Measurements from ENCODE around the gene LTBP2. TPM values are rescaled to one million over a fixed set of nuclear protein-coding genes. Genes with fewer than 3 reads are reported as not detected.

LTBP2 gene
- total and polyA plus RNA-seq, 2 experiments from 2014 or later = 73.5 to 456 TPM

GRCh38 chr14:74547331-74547927 is 64.6 kb downstream of the LTBP2 start:
- Histone ChIP-seq H4K20me1 (ENCODE audit: insufficient read depth) (no peaks in the 10 kb centered on the region), H3F3A (ENCODE audit: insufficient read depth) (peaks cover 26% of the 10 kb centered on the region), H3K27me3 (replicated peaks; ENCODE audit: insufficient read depth) (no peaks in the 10 kb centered on the region), H3K4me2 (ENCODE audit: unreplicated experiment) (no peak overlapping the region), H2AFZ (no peak overlapping the region), H3K79me2 (ENCODE audit: insufficient read depth) (no peaks in the 10 kb centered on the region; the same call in 1 of the 2 replicates), H3K9me2 (ENCODE audit: insufficient read depth) (no peaks in the 10 kb centered on the region), H3K4me3 (no peak overlapping the region), H3K4me1 (ENCODE audit: insufficient read depth) (peaks cover 26% of the 10 kb centered on the region), H3K36me3 (ENCODE audit: low read depth) (peaks cover 20% of the 10 kb centered on the region; the same call in 1 of the 2 replicates), H3K9me3 (ENCODE audit: low read depth) (no peaks in the 10 kb centered on the region), H3K9ac (no peak overlapping the region), H3K27ac (no peak overlapping the region)
- no peak for DNase-seq
- WGBS, 2 experiments (ENCODE audit: low coverage in 1 of 2, low lambda C conversion rate in 2 of 2, missing lambda C conversion rate in 2 of 2) = 98 to 99% methylated on average over 5 of the region's 5 CpGs
- no peak for TF ChIP-seq EZH2 (IDR thresholded peaks at IDR 0.05; ENCODE audit: insufficient read depth, poor library complexity, severe bottlenecking)
- in situ Hi-C loops (cut with MboI) = no loop called here

DNA sequence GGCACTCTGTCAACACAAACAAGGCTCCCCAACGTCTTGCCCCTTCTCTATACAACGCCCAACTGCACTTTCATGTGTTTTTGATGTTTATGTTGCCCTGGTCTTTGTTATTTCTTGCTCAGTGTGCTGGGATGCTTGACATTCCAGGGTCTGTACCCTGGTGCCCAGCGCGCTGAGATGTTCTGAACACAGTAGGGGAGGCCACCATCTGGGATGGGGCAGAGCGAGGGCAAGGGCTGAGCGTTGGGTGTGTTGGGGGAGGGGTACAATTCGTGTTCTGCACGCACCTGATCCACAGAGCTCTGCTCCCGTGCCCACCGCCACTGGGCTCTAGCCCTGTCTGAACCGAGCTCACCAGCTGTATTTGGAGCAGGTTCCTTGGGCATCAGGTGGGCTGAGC is 65.6 kb downstream of the LTBP2 start:
- no peak overlapping the region for H3K9ac ChIP-seq
- H3K27ac ChIP-seq = no peak overlapping the region
- H3K27me3 ChIP-seq (replicated peaks; ENCODE audit: insufficient read depth) = no peaks in the 10 kb centered on the region
- WGBS, 2 experiments (ENCODE audit: low coverage in 1 of 2, low lambda C conversion rate in 2 of 2, missing lambda C conversion rate in 2 of 2) = 75 to 80% methylated on average over 10 to 11 of the region's 11 CpGs
- no peak overlapping the region for H3K4me2 ChIP-seq (ENCODE audit: unreplicated experiment)
- H3K36me3 ChIP-seq (ENCODE audit: low read depth) = peaks cover 20% of the 10 kb centered on the region; the same call in 1 of the 2 replicates
- H3K79me2 ChIP-seq (ENCODE audit: insufficient read depth) = no peaks in the 10 kb centered on the region; the same call in 1 of the 2 replicates
- no peak overlapping the region for H2AFZ ChIP-seq
- H3K9me3 ChIP-seq (ENCODE audit: low read depth) = no peaks in the 10 kb centered on the region
- peaks cover 16% of the 10 kb centered on the region for H3K4me1 ChIP-seq (ENCODE audit: insufficient read depth)
- H4K20me1 ChIP-seq (ENCODE audit: insufficient read depth) = no peaks in the 10 kb centered on the region
- H3K4me3 ChIP-seq = no peak overlapping the region
- TF ChIP-seq EZH2 (IDR thresholded peaks at IDR 0.05; ENCODE audit: insufficient read depth, poor library complexity, severe bottlenecking) (no peak), EZH2phosphoT487 (IDR thresholded peaks at IDR 0.05; ENCODE audit: insufficient read depth, low read depth) (no peak)
- peaks cover 30% of the 10 kb centered on the region for H3F3A ChIP-seq (ENCODE audit: insufficient read depth)
- H3K9me2 ChIP-seq (ENCODE audit: insufficient read depth) = no peaks in the 10 kb centered on the region
- in situ Hi-C loops (cut with MboI) = no loop called here
- DNase-seq = no peak

GRCh38 chr14:74545386-74545785 is 66.7 kb downstream of the LTBP2 start:
- H3F3A ChIP-seq (ENCODE audit: insufficient read depth) = peaks cover 31% of the 10 kb centered on the region
- in situ Hi-C loops (cut with MboI) = no loop called here
- no peaks in the 10 kb centered on the region for H3K79me2 ChIP-seq (ENCODE audit: insufficient read depth)
- peaks cover 26% of the 10 kb centered on the region; the same call in 1 of the 2 replicates for H3K36me3 ChIP-seq (ENCODE audit: low read depth)
- H3K4me1 ChIP-seq (ENCODE audit: insufficient read depth) = peaks cover 15% of the 10 kb centered on the region
- no peak overlapping the region for H3K27ac ChIP-seq
- H3K4me3 ChIP-seq = no peak overlapping the region
- no peak for DNase-seq
- no peak overlapping the region for H3K9ac ChIP-seq
- no peak overlapping the region for H2AFZ ChIP-seq
- TF ChIP-seq EZH2 (IDR thresholded peaks at IDR 0.05; ENCODE audit: insufficient read depth, poor library complexity, severe bottlenecking) (no peak), EZH2phosphoT487 (IDR thresholded peaks at IDR 0.05; ENCODE audit: insufficient read depth, low read depth) (no peak)
- H3K9me2 ChIP-seq (ENCODE audit: insufficient read depth) = no peaks in the 10 kb centered on the region
- H3K9me3 ChIP-seq (ENCODE audit: low read depth) = no peaks in the 10 kb centered on the region
- WGBS, 2 experiments (ENCODE audit: low coverage in 1 of 2, low lambda C conversion rate in 2 of 2, missing lambda C conversion rate in 2 of 2) = 74 to 80% methylated on average over 4 of the region's 4 CpGs
- H4K20me1 ChIP-seq (ENCODE audit: insufficient read depth) = no peaks in the 10 kb centered on the region
- no peak overlapping the region for H3K4me2 ChIP-seq (ENCODE audit: unreplicated experiment)
- H3K27me3 ChIP-seq (replicated peaks; ENCODE audit: insufficient read depth) = no peaks in the 10 kb centered on the region

DNA sequence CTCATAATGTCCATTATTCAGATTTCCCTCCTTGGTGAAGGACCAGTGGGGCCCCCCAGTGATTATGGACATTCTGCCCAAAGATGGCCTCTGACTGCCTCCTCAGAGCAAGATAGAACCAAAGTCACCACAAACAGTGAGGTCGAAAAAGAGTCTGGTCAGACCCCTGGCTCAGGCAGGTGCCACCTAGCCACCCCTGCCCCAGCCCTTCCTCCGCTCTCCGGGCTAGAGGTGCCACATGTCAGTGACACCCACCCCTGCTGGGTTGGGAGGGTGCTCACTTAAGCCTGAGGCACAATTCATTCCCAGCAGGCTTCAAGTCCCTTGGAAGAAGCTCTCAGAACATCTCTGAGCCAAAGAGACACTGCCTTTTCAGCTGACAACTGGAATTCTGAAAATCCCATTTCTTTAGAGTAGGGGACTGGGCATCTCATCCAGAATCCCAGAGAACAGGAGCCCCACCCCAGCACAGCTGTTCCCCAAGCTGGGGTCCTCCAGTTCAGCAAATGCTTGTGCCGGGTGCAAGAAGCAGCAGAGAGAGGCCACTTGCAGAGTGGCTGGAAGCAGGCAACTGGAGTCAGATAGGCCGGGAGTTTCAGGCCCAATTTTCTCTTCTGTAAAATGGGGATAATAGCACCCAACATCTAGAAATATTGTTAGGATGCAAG is 68.1 kb downstream of the LTBP2 start:
- Histone ChIP-seq H3K9me2 (ENCODE audit: insufficient read depth) (no peaks in the 10 kb centered on the region), H4K20me1 (ENCODE audit: insufficient read depth) (no peaks in the 10 kb centered on the region), H3K27ac (no peak overlapping the region), H3K9ac (no peak overlapping the region), H3F3A (ENCODE audit: insufficient read depth) (peaks cover 24% of the 10 kb centered on the region), H3K4me2 (ENCODE audit: unreplicated experiment) (no peak overlapping the region), H3K36me3 (ENCODE audit: low read depth) (peaks cover 26% of the 10 kb centered on the region; the same call in 1 of the 2 replicates), H3K27me3 (replicated peaks; ENCODE audit: insufficient read depth) (no peaks in the 10 kb centered on the region), H3K9me3 (ENCODE audit: low read depth) (no peaks in the 10 kb centered on the region), H2AFZ (no peak overlapping the region), H3K4me1 (ENCODE audit: insufficient read depth) (peaks cover 10% of the 10 kb centered on the region), H3K79me2 (ENCODE audit: insufficient read depth) (no peaks in the 10 kb centered on the region), H3K4me3 (no peak overlapping the region)
- no peak for DNase-seq
- in situ Hi-C loops (cut with MboI) = no loop called here
- TF ChIP-seq EZH2phosphoT487 (IDR thresholded peaks at IDR 0.05; ENCODE audit: insufficient read depth, low read depth) (no peak), EZH2 (IDR thresholded peaks at IDR 0.05; ENCODE audit: insufficient read depth, poor library complexity, severe bottlenecking) (no peak)
- 97 to 100% methylated on average over 5 of the region's 5 CpGs for WGBS, 2 experiments (ENCODE audit: low coverage in 1 of 2, low lambda C conversion rate in 2 of 2, missing lambda C conversion rate in 2 of 2)
